ENCODE results near the gene XXYLT1.

The XXYLT1 gene

GRCh38 chr3:195075941-195076875 is 194.8 kb downstream of the XXYLT1 start:
- DNase-seq (ENCODE audit: low spot score): no peak

- DNase-seq (ENCODE audit: low spot score): no peak
These were observed 195.6 kb downstream of the XXYLT1 start for GRCh38 chr3:195075199-195075940.

DNA sequence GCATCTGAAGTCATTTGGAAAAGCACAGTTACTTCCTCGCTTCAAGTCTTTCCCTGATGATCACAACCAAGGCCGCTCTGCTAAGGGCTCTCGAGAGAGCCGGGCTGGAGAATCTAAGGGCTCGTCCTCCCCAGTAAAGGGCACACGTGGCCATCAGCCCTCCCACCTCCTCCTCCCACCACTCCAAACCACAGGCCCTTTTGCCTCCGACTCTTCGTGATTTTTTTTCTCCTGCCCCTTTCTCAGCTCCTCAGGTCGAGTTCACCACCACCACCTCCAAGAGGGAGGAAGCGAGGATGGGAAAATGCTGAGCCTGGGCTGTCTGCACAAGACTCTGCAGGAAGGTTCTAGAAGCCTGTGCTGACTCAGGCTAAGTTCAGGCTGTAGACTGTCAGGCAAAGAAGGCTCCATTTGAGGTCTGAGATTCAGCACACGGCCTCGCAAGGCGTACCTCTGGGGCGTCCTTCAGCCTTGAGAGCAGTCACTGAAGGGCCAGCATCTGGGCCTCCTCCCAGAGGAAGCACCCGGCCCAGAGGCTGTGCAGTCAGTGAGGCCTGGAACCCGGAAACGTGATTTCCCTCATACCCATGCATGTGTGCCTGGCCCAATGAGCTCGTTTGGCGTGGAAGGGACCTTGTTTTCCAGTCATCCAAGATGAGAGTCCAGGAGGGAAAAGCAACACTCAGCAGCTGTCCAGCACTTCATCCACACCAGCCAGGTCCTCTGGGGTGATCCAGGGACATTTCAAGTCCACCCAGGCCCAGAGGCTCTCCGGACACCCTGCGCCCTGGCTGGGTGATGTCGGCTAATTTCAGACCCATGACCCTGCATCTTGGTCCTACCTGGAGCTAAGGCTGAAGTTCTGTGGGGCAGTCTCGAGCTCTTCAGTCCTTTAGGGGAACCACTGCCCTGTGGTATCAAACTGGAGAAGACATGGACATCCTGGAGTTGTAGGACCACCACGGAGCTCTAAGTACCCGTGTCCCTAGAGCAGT is 196.8 kb downstream of the XXYLT1 start:
- DNase-seq (ENCODE audit: low spot score): no peak

DNA sequence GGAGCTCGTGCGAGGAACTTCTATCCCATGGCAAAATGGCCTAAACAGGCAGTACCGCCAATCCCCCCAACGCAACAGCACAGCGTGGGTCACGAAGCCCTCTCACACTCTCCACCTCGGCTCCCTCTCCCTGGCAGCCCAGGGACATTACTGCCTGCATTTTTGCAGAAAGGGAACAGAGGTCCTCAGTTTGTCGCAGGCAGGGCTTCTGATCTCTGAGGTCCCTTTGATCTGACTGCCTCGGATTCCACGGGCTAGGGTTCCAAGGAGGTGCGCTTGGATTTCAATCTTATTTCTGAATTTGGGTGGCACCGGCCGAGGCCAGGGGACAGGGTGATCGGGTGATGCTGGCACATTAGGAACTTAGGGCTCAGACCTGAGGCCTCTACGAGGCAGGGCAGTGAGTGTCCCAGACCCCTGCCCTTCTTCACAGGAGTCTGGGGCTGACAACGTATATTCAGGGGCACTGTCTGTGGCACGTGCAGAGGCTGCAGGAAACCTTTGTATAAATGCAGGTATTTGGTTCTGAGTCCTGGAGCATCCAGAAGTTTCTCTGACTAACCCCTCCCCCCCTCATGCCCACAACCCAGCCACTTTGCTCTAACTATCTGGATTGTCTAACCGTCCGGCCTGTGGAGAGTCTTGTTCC is 197.9 kb downstream of the XXYLT1 start:
- DNase-seq (ENCODE audit: low spot score): no peak

- no peak for DNase-seq (ENCODE audit: low spot score)
These were observed 198.8 kb downstream of the XXYLT1 start for GRCh38 chr3:195071916-195072820.

- no peak for DNase-seq (ENCODE audit: low spot score)
These were observed 199.8 kb downstream of the XXYLT1 start for GRCh38 chr3:195071011-195071728.

GRCh38 chr3:195070336-195070735 is 200.6 kb downstream of the XXYLT1 start:
- no peak for DNase-seq (ENCODE audit: low spot score)

GRCh38 chr3:195069501-195070251 is 201.3 kb downstream of the XXYLT1 start:
- no peak for DNase-seq (ENCODE audit: low spot score)

- no peak for DNase-seq (ENCODE audit: low spot score)
These were observed 202.6 kb downstream of the XXYLT1 start for GRCh38 chr3:195068084-195069080.

DNA sequence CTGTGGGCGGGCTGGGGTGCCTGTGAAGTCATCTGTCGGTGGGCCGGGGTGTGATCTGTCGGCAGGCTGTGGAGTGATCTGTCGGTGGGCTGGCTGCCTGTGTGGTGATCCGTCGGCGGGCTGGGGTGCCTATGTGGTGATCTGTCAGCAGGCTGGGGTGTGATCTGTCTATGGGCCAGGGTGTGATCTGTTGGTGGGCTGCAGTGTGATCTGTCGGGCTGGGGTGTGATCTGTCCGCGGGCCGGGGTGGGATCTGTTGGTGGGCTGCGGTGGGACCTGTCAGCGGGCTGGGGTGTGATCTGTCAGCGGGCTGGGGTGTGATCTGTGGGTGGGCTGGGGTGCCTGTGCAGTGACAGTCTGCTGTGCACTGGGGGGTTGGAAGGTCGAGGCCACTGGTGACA is 204.5 kb downstream of the XXYLT1 start:
- no peak for DNase-seq (ENCODE audit: low spot score)

- no peak for DNase-seq (ENCODE audit: low spot score)
These were observed 205.1 kb downstream of the XXYLT1 start for GRCh38 chr3:195065864-195066185.

GRCh38 chr3:195065142-195065863 is 205.7 kb downstream of the XXYLT1 start:
- DNase-seq (ENCODE audit: low spot score): no peak

- no peak for DNase-seq (ENCODE audit: low spot score)
These were observed 206.5 kb downstream of the XXYLT1 start for GRCh38 chr3:195064300-195064931.

- DNase-seq (ENCODE audit: low spot score): no peak
These were observed 207.3 kb downstream of the XXYLT1 start for GRCh38 chr3:195063581-195064193.

- DNase-seq (ENCODE audit: low spot score): no peak
These were observed 208.0 kb downstream of the XXYLT1 start for GRCh38 chr3:195062866-195063540.

Measured in HuH-7 (cell line).